Bronchial epithelial cell (primary cell): ENCODE measurements around the gene CLSTN2. TPM values are rescaled to one million over a fixed set of nuclear protein-coding genes. Genes with fewer than 3 reads are reported as not detected.

ENCODE experiments used
- DNase-seq: peaks from one replicate; pipeline ENCODE4 v3.0.0-alpha.2; 2010; ENCODE audit warnings: low read depth
- FAIRE-seq: peaks from 2 replicates; lab custom pipeline; 2011; peaks lifted over from hg19 to GRCh38; lab: Jason Lieb, UNC
- H3K27me3 ChIP-seq: 2 replicates; pipeline ENCODE4 v1.5.1; 2011; ENCODE audit warnings: low read length; ENCODE audit not compliant: control insufficient read depth, insufficient read depth
- H3K36me3 ChIP-seq: 2 replicates; pipeline ENCODE4 v1.5.1; 2011; ENCODE audit warnings: low read length; ENCODE audit not compliant: control insufficient read depth, insufficient read depth
- H3K4me3 ChIP-seq: 2 replicates; pipeline ENCODE4 v1.5.1; 2011; ENCODE audit warnings: mild to moderate bottlenecking, low read depth, low read length, control low read depth
- total RNA-seq: library from RNA; depleted of rRNA; stranded (reverse); fragments of >200 nt; gene quantifications from 2 replicates; pipeline ENCODE4 v1.2.1, GENCODE V29; 2014
- TF ChIP-seq, protein P1 (sequence below): IDR thresholded peaks from 2 replicates; pipeline ENCODE4 v1.5.1; 2011; ENCODE audit warnings: mild to moderate bottlenecking, moderate library complexity, low read length, control low read depth, inconsistent platforms; ENCODE audit not compliant: insufficient read depth, severe bottlenecking

Gene CLSTN2
- total RNA-seq, 1 donor from 2014 or later: 0.26 TPM

DNA sequence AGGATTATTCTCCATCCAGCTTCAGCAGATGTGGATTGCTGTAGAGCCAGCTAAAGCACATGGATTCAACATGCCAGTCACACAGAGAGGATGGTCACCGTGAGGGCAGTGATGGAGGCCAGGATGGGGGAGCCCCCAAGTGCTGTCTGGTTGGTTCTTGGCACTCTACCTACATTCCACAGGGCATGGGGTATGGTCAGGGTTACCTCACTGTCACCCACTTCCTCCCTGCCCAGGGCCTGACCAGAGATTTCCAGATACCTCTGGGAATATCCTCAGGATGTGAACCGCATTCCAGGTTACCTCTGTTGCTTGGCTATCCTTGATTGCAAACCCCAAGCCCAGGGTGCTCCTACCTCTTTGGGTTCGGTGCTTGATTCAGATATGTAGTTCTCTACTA is 595.6 kb downstream of the CLSTN2 start:
- FAIRE-seq (peak; percentile 66), DNase-seq (no peak)
- H3K4me3 ChIP-seq: no peak overlapping the region
- TF ChIP-seq, protein P1, sequence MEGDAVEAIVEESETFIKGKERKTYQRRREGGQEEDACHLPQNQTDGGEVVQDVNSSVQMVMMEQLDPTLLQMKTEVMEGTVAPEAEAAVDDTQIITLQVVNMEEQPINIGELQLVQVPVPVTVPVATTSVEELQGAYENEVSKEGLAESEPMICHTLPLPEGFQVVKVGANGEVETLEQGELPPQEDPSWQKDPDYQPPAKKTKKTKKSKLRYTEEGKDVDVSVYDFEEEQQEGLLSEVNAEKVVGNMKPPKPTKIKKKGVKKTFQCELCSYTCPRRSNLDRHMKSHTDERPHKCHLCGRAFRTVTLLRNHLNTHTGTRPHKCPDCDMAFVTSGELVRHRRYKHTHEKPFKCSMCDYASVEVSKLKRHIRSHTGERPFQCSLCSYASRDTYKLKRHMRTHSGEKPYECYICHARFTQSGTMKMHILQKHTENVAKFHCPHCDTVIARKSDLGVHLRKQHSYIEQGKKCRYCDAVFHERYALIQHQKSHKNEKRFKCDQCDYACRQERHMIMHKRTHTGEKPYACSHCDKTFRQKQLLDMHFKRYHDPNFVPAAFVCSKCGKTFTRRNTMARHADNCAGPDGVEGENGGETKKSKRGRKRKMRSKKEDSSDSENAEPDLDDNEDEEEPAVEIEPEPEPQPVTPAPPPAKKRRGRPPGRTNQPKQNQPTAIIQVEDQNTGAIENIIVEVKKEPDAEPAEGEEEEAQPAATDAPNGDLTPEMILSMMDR: no peak
- no peaks in the 10 kb centered on the region for H3K36me3 ChIP-seq
- H3K27me3 ChIP-seq: no peaks in the 10 kb centered on the region

DNA sequence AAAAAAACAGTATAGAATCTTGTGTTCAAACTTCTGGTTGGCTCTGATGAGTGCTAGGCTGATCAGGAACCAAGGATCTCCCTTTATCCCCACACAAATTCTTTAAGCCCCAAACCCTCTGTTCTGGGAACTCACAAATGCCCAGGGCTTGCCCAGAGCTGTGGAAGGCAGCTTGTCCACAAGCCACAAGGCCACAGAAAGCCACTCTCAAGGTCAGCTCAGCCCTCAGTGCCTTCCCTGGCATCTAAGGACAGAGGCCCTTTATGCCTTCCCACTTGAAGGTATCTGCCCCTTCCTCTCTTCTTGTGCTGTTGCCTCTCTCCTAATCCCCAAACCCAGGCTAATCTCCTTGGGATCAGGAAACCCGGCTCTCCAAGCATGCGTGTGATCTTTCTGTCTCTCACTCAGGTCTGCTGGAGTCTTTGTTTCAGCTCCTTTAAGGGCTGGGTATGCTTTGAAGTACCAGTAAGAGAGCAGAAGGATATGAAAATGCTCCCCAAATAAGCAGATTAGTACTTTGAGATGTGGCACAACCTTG is 597.9 kb downstream of the CLSTN2 start:
- Histone ChIP-seq H3K4me3 (no peak overlapping the region), H3K36me3 (no peaks in the 10 kb centered on the region), H3K27me3 (no peaks in the 10 kb centered on the region)
- no peak for FAIRE-seq
- TF ChIP-seq, protein P1: no peak
- DNase-seq: no peak

DNA sequence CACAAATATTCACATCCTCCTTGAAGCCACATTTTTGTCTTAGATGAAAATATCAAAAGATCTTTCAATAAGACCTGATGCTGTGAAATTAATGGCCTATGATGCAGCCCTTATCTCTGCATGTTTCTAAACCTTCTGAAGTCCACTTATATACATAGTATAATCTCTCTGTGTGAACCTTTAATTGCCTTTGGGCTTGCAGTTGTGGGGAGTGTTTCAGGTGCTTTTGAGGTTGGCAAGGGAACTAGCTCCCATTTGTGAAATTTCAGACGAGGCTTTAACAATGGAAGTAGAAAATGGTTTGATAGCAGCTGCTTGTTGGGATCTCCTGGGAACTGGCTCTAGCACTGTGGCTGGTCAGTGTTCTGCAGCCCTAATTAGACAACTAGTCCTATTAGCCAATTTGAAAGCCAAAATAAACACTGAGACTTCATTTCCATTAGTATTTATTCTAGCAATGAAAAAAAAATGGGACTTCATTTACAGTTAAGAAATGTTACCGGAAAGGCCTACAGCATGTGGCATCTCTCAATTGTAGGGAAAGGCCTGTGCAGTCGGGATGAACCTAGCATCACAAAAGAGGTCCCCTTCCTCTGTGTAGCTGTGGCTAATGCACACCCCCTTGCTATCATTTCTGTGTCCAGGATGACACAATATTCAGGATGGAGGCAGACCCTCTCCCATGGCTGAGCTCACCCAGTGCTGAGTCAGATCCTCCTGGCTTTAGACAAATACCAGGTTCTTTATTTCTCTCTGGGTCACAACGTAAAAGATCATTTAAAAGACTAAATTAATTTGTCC is 602.1 kb downstream of the CLSTN2 start:
- DNase-seq (no peak), FAIRE-seq (no peak)
- TF ChIP-seq, protein P1: no peak
- Histone ChIP-seq H3K27me3 (no peaks in the 10 kb centered on the region), H3K4me3 (no peak overlapping the region), H3K36me3 (no peaks in the 10 kb centered on the region)

DNA sequence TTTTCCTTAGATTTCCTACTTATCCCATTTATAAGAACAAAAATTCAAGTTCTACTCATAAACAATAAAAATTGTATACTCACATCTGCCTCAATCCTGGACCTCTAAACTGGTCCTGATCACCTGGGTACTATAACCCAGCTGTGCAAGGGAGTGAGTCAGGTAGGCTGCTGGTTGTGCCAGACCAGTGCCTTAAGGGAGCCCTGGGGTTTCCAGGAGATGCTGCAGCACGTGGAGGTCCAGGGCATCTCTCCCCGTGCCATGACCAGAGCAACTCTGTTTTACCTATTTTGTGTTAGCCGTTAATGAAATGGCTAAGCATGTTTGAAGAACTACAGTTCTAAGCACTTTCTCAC is 602.7 kb downstream of the CLSTN2 start:
- H3K36me3 ChIP-seq: no peaks in the 10 kb centered on the region
- TF ChIP-seq, protein P1: no peak
- no peak for DNase-seq
- H3K4me3 ChIP-seq: no peak overlapping the region
- peak; percentile 52 for FAIRE-seq
- no peaks in the 10 kb centered on the region for H3K27me3 ChIP-seq

DNA sequence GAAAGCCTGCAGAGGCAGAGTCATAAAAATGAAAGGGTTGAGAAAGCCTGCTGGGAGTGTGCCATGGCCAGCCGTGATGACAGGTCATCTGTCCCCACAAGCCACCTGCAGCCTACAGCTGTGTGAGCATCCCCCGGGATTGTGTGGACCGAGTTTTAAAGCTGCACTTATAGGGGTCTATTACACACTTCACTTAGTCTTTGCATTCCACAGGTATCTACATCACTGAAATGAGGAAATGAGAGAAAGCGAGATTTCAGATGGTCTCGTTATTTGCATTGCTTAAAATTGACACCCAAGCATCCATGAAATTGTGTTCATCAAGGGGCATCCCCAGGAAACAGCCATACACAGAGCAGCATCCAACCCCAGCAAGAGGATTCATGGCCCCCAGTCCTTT is 605.3 kb downstream of the CLSTN2 start:
- Histone ChIP-seq H3K4me3 (no peak overlapping the region), H3K27me3 (no peaks in the 10 kb centered on the region), H3K36me3 (no peaks in the 10 kb centered on the region)
- DNase-seq: no peak
- FAIRE-seq: no peak
- TF ChIP-seq, protein P1: no peak
